GM12878 (cell line): ENCODE results near the gene FGFR4. TPM values are rescaled to one million over a fixed set of nuclear protein-coding genes. Genes with fewer than 3 reads are reported as not detected.

ENCODE experiments used
- FOXM1 ChIP-seq: IDR thresholded peaks from 2 replicates; pipeline ENCODE4 v1.6.1; 2012; ENCODE audit warnings: low read depth, mild to moderate bottlenecking, inconsistent platforms, low read length, moderate library complexity
- HDAC2 ChIP-seq: fragments of 200-600 bp; sonication (generic); IDR thresholded peaks from 2 replicates; pipeline ENCODE4 v1.6.1; 2017
- KLF5 ChIP-seq: fragments of 450-650 bp; IDR thresholded peaks from 2 replicates; pipeline ENCODE4 v1.6.1; 2014; ENCODE audit warnings: mild to moderate bottlenecking; ENCODE audit not compliant: partially characterized antibody
- MTA2 ChIP-seq: fragments of 450-650 bp; IDR thresholded peaks from 2 replicates; pipeline ENCODE4 v1.6.1; 2016; ENCODE audit warnings: low read depth, mild to moderate bottlenecking, moderate library complexity
- POLR2AphosphoS2 ChIP-seq: IDR thresholded peaks from 2 replicates; pipeline ENCODE4 v1.6.1; 2011; ENCODE audit warnings: low read depth, mild to moderate bottlenecking, low read length, improper control_type of control experiment, moderate library complexity
- RB1 ChIP-seq: fragments of 450-650 bp; formaldehyde crosslinking; IDR thresholded peaks from 2 replicates; pipeline ENCODE4 v1.6.1; 2017; ENCODE audit warnings: mild to moderate bottlenecking, borderline replicate concordance
- SUZ12 ChIP-seq: fragments of 200-600 bp; sonication (generic); IDR thresholded peaks from one replicate; pipeline ENCODE4 v1.6.1; 2018; ENCODE audit warnings: antibody characterized with exemption, mild to moderate bottlenecking; ENCODE audit not compliant: unreplicated experiment
- ZNF217 ChIP-seq: fragments of 450-650 bp; IDR thresholded peaks from 2 replicates; pipeline ENCODE4 v1.6.1; 2017; ENCODE audit warnings: antibody characterized with exemption, mild to moderate bottlenecking
- ZNF622 ChIP-seq: fragments of 450-650 bp; IDR thresholded peaks from 2 replicates; pipeline ENCODE4 v1.6.1; 2017; ENCODE audit warnings: mild to moderate bottlenecking, inconsistent platforms
- polyA plus RNA-seq, 11 experiments: library from polyadenylated mRNA; depleted of rRNA in 4 of 11; unstranded in 6 of 11; stranded (reverse) in 5 of 11; fragments of >200 nt; fragmentation: Nextera tagmentation in 4 of 11; fragmentation: Illumina TruSeq in 1 of 11; extraction: Ambion mirVana in 4 of 11; extraction: Trizol in 1 of 11; gene quantifications; 1 replicate in 1 of 11; 2 replicates in 10 of 11; pipeline versions ENCODE4 v1.2.1 to v1.2.3, GENCODE V29; 2011 to 2016; ENCODE audit warnings: inconsistent platforms in 2 of 11, missing spikeins in 2 of 11, low read depth in 1 of 11
- total RNA-seq, 4 experiments: library from RNA; depleted of rRNA in 3 of 4; stranded (reverse); fragments of >200 nt in 3 of 4; fragmentation: Illumina TruSeq in 1 of 4; extraction: Trizol in 1 of 4; gene quantifications; 2 replicates each; pipeline versions ENCODE4 v1.2.1 to v1.2.3, GENCODE V29; 2013 to 2021
- TF ChIP-seq, protein P1 (sequence below): fragments of 450-650 bp; IDR thresholded peaks from 2 replicates; pipeline ENCODE4 v1.6.1; 2017; ENCODE audit warnings: borderline replicate concordance
- TF ChIP-seq, protein P2 (sequence below): fragments of 150-350 bp; IDR thresholded peaks from 2 replicates; pipeline ENCODE4 v1.6.1; 2016; ENCODE audit warnings: low read depth, low read length

The FGFR4 gene
- total and polyA plus RNA-seq, 10 of the 15 experiments (the other 5 are each of a cell fraction or from before 2014, with no cell fraction given): 0.17 to 0.77 (median 0.28) TPM; not detected in 5

DNA sequence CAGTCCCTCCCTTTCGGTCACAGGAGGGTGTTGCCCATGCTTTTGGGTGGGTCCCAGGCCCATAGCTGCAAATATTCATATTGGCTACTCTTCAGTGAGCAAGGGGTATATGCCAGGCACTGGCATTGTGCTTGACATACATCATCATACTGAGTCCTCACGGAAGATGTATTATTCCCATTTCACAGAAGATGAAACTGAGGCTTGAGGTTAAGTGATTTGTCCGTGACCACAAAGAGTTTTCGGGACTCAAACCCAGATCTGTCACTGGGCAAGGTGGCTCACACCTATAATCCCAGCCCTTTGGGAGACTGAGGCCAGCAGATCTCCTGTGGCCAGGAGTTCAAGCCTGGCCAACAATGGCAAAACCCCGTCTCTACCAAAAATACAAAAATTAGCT, 6.5 kb upstream of the FGFR4 start (continued):
- no peak for TF ChIP-seq ZNF622
- TF ChIP-seq FOXM1: no peak
- no peak for TF ChIP-seq SUZ12
- TF ChIP-seq MTA2: no peak
- TF ChIP-seq POLR2AphosphoS2: no peak
- TF ChIP-seq, protein P1, sequence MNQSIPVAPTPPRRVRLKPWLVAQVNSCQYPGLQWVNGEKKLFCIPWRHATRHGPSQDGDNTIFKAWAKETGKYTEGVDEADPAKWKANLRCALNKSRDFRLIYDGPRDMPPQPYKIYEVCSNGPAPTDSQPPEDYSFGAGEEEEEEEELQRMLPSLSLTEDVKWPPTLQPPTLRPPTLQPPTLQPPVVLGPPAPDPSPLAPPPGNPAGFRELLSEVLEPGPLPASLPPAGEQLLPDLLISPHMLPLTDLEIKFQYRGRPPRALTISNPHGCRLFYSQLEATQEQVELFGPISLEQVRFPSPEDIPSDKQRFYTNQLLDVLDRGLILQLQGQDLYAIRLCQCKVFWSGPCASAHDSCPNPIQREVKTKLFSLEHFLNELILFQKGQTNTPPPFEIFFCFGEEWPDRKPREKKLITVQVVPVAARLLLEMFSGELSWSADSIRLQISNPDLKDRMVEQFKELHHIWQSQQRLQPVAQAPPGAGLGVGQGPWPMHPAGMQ: no peak
- no peak for TF ChIP-seq HDAC2
- no peak for TF ChIP-seq ZNF217
- TF ChIP-seq RB1: no peak
- TF ChIP-seq, protein P2, sequence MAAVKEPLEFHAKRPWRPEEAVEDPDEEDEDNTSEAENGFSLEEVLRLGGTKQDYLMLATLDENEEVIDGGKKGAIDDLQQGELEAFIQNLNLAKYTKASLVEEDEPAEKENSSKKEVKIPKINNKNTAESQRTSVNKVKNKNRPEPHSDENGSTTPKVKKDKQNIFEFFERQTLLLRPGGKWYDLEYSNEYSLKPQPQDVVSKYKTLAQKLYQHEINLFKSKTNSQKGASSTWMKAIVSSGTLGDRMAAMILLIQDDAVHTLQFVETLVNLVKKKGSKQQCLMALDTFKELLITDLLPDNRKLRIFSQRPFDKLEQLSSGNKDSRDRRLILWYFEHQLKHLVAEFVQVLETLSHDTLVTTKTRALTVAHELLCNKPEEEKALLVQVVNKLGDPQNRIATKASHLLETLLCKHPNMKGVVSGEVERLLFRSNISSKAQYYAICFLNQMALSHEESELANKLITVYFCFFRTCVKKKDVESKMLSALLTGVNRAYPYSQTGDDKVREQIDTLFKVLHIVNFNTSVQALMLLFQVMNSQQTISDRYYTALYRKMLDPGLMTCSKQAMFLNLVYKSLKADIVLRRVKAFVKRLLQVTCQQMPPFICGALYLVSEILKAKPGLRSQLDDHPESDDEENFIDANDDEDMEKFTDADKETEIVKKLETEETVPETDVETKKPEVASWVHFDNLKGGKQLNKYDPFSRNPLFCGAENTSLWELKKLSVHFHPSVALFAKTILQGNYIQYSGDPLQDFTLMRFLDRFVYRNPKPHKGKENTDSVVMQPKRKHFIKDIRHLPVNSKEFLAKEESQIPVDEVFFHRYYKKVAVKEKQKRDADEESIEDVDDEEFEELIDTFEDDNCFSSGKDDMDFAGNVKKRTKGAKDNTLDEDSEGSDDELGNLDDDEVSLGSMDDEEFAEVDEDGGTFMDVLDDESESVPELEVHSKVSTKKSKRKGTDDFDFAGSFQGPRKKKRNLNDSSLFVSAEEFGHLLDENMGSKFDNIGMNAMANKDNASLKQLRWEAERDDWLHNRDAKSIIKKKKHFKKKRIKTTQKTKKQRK: no peak
- TF ChIP-seq KLF5: no peak
- TF ChIP-seq, all 136 proteins: peak for 0
